Ammon's horn (tissue), 1 donor: ENCODE results near the gene SLC35F3.
"Not testable (repeated sequence)": the region's sequence is repeated elsewhere in the genome, so short reads cannot be mapped to it uniquely, and the experiment has no call there.

ENCODE experiments used
- DNase-seq: peaks from one replicate; pipeline ENCODE4 v3.0.0-alpha.2; 2016; ENCODE audit warnings: low spot score

SLC35F3 gene

DNA sequence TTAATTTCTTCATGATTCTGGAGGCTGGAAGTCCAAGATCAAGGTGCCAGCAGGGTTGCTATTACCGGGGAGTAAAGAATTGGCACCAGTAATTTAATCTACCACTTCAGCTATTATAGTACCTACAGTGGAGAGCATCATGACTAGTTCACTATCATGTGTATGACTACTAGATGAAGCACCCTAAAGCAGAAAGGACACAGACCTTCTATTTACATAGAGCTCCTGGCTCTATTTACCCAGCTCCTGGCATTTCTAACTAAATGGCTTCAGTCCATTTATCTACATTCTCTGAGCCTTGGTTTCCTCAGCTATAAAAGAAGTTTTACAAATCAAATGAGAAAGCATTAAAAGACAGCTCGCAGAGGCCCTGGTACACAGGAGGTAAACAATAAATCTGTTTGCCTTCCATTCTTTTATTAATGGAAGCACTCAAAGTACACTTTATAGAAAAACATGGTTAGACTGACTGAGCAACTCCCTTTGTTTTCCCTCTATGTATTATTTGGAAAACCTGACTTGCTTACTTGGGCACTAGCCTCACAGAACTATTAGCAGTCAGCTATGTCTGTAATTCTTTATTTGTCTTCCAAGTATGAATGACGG lies 203.0 kb downstream of the SLC35F3 start:
- DNase-seq = no peak

DNA sequence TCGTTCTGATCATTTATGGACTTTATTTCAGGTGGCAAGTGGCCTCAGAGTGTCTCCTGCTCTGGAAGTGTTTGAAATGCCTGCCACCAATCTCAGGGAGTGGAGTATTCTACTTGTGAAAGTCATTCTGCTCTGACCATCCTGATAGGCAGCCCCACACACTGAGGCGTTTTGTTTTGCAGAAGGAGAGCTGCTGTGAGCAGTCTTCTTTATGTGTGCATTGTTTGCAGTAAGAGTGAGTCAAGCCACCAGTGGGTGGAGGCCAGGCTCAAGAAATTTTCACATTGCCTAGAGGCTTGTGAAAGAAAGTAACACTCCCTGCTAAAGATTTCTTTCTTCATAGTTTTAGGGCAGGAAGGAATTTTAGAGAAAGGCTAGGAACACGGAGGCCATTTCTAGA lies 204.4 kb downstream of the SLC35F3 start:
- no peak for DNase-seq

DNA sequence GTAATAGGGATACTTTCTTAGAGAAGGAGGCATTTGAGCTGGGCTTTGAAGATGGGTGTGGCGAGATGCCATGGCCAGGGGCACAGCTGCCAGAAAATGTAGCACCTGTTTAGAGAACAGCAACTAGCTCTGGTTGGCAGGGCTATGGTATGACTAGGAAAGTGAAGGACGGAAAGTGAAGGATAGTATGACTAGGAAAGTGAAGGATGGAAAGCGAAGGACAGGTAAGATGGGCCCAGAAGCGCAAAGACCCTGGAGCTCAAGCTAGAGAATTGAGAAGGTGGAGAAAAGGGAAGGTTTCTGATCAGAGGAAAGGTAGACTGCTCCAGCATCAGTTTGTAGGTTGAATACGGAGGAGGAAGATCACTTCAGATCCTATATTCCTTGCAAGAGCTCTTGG lies 205.4 kb downstream of the SLC35F3 start:
- DNase-seq = no peak

DNA sequence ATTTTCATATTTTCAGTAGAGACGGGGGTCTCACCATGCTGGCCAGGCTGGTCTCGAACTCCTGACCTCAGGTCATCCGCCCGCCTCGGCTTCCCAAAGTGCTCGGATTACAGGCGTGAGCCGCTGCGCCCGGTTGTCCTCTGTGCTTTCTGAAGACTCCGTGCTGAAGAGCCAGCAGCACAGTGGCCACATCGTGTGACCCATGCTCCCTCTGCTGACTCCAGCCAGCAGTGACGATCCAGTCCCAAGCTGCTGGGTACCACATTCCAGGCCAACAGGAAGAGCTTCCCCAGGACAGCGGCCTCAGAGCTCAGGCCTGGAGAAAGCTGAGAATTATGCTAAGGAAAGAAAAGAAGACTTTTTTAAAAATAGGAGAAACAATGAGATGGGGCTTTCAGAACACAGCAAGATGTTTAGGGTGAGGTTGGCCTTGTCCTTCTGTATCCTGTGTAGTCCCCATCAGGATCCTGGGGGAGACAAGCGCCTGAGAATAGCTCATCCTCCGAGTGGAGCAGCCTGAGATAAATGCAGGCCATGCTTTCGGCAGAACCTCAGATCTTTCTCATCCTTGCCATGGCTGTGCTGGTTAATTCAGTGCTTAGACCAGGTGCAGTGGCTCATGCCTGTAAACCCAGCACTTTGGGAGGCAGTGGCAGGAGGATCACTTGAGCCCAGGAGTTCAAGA lies 207.1 kb downstream of the SLC35F3 start:
- peak; percentile 40 for DNase-seq

DNA sequence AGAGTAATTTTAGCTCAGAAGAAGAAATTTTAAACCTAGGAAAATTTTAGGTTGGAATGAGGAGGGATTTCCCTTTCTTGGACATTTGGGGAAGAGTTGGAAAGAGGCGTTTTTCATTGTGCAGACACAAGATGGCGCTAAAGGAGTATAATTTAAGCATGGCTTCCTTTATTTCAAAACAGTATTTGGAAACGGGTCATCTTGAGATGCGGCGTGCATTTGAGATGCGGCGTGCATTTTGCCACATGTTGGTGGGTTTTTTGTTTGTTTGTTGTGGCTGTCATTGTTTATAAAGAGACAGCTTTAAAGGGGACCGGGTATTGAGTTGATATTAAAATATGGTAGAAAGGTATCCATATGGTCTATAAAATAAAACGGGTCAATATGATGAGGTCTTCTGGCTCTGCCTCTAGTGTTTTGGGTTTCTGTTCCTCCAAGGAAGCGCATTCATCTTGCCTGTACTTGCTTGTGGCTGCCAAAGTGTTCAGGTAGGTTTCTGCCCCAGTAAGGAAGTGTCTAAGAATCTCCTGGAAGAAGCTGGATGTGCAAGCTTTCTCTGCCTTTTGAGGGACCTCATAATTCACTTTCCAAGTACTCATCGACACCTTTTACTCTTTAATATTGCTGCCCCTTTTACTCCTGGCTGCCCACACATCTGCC lies 210.3 kb downstream of the SLC35F3 start:
- peak; percentile 69 for DNase-seq

DNA sequence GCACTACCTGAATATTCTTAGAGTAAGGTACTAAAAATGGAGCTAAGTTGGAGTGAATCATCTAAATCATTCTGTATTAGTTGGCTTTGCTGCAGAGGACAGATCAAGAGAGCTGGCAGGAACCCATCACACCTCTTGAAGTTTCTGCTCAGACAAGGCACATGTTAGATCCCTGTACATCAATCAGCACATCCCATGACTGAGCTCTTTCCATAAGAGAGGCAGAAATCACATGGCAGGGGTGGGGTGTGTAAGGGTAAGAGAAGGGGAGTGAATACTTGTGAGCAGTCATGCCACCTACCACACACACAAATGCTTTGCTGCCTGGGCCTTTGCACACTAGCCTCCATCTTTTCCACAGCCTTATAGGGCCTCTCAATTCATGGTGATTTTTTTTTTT lies 214.4 kb downstream of the SLC35F3 start:
- DNase-seq = no peak

DNA sequence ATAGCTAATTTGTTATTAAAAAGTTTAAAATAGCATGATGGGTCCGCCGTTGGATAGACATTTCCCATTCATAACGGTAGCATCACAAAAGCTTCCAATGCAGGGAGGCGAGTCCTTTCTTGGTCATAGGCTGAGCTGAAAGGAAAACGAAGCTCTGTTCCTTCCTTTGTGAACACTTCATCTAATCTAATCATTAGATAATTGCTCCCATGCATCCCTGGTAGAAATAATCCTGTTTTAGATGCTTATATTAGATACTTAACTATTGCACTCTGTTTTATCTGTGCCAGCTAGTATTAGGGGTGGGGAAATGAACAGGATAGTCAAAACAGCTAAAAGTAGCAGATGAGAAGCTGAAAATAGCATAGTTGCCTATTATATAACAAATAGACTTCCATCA lies 215.0 kb downstream of the SLC35F3 start:
- DNase-seq = no peak

DNA sequence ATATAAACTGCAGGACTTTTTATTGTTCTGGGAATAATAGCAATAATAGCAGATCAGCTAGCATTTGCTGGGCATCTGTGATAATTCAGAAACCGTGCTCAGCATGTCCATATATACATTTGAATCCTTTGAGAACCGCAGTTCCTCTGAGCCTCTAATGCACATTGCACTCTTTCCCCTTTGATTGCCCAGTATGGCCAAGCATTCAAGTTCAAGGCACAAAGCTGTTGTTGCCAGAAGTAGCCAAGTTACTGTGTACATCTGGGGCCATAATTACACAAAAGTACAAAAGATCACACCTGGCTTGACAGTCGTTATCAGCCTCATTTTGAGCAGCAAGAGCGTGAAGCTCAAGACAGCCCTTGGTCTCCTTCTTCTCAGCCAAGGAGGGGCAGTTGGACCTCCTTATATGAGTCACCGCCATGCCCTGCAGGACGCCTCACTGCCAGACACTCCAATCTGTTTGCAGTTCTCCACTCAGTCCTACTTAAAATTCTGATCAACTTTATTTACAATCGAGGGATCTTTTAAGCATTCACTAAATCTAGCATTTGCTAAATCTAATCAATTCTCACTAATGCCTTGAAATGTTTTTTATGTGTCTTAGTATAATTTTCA lies 216.0 kb downstream of the SLC35F3 start:
- DNase-seq = no peak

DNA sequence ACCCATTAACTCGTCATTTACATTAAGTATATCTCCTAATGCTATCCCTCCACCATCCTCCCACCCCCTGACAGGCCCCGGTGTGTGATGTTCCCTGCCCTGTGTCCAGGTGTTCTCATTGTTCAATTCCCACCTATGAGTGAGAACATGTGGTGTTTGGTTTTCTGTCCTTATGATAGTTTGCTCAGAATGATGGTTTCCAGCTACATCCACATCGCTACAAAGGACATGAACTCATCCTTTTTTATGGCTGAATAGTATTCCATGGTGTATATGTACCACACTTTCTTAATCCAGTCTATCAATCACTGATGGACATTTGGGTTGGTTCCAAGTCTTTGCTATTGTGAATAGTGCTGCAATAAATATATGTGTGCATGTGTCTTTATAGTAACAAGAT lies 217.2 kb downstream of the SLC35F3 start:
- DNase-seq = not testable (repeated sequence)

DNA sequence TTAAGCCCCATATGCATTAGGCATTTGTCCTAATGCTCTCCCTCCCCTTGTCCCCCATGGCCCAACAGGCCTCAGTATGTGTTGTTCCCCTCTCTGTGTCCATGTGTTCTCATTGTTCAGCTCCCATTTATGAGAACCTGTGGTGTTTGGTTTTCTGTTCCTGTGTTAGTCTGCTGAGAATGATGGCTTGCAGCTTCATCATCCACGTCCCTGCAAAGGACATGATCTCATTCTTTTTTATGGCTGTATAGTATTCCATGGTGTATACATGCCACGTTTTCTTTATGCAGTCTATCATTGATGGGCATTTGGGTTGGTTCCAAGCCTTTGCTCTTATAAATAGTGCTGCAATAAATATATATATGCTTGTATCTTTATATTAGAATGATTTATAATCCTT lies 218.1 kb downstream of the SLC35F3 start:
- not testable (repeated sequence) for DNase-seq

DNA sequence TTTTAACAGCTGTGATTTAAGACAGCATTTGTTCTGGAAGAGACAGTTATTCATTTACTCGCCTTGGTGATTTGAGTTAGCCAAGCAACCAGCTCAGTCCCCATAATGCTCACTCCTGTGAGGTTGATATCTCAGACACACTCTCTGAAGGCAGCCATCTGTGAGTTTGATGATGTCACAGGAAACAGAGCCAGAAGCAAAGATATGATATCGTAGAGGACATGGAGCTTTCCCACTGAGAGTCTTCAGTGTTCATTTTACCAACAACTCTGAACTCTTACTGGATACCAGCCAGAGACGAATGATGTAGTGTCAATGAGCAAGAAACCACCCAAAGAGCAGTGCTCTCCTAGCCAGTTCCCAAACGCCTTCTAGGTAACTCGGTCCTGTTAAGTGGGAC lies 219.4 kb downstream of the SLC35F3 start:
- no peak for DNase-seq

DNA sequence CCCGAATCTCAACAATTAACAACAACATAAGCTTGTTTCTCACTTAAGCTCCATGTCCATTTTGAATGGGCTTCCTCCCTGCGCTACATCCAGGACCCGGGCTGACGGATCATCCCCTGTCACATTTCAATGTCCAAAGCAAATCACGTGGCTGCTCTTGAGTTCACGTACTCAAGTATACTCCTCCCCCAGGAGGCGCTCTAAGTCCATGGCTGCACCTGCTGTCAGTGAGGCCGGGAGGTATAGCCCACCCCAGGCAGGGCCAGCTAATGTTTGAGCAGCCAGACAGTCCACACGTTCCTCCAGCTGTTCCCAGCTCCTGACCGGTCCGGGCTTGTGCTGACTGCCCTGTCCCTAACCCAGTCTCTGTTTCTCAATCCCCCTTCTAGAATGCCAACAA lies 220.8 kb downstream of the SLC35F3 start:
- DNase-seq = no peak

DNA sequence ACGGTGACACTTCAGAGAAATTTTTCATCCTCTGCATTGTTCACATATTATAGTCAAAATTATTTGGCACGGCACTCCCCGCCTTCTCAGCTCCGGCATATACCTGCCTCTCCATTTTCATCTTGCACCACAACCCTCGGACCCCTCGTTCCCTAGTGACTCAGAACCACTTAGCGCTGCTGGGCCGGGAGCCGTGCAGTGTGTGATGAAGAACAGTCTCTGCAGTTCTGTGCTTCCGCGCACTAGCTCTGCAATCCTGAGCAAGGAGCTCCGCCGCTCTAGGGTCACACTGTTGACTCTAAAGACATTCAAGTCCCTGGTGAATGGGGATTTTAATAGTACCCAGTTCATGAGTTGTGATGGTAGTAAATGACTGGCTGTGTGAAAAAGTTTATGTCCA lies 221.2 kb downstream of the SLC35F3 start:
- no peak for DNase-seq

DNA sequence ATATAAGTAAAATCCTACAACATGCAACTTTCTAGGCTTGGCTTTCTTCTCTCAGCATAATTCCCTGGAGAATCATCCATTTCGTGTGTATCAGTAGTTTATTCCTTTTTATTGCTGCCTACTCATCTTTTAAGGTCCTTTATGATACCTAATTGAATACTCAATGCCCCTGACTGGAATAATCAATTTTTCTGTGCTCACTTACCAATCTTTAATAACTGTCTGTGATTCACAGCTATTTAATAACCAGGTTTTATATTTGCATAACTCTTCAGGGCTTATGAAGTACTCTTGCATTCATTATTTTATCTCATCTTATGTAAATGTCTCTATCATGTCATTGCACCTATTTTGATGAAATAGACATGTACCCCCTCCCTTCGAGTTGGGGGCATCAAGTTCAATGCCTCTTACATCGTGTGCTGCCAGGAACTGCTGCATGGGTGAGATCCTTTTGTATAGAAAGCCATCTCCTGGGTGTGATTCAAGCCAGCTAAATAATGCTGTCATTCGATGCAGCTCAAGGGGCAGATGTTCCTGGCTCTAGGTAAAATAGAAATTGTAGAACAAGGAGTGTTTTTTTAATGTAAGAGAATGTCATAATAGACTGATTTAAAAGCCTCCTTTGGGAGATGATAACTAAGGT lies 222.7 kb downstream of the SLC35F3 start:
- DNase-seq = no peak

DNA sequence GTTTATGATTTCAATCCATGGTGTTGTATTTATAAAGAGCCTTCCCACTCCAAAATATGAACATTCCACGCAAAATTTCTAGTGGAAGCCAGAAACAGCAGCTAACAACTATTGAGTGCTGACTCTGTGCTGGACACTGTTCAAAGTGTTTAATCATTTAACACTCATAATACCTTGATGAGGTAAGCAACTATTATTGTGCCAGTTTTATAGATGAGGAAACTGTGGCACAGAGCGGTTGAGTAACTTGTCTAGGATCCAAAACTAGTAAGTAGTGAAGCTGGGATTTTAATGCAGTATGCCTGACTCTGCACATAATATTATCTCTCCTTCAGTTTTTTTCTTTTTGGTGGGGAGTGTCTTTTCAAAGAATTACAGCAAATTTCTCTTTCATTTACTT lies 228.3 kb downstream of the SLC35F3 start:
- no peak for DNase-seq

DNA sequence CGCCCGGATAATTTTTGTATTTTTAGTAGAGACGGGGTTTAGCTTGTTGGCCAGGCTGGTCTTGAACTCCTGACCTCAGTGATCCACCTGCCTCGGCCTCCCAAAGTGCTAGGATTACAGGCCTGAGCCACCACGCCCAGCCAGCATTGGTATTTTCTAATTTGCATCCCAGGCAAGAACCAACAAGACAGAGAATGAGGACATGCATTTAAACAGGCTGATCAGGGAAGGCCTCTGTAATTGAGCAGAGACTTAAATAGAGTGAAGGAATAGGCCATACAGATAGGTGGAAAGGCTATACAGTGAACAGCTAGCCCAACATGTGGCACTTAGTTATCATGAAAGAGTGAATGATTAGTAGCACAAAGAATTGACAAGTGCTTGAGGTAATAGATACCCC lies 230.4 kb downstream of the SLC35F3 start:
- no peak for DNase-seq

DNA sequence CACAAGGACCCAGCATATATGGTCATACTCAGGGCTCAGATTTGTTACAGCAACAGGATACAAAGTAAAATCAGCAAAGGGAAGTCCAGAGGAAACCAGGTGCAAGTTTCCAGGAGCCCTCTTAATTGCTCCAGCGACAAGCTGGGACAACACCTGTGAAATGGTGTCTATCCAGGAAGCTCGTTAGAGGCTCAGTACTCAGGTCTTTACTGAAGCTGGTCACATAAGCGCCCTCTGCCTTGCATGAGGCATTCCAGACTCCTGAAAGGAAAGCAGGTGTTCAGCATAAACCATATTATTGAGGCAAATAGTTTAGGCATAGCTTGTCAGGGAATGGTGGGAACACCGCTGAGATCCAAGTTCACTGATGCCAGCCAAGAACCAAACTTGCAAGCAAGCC lies 231.0 kb downstream of the SLC35F3 start:
- no peak for DNase-seq

DNA sequence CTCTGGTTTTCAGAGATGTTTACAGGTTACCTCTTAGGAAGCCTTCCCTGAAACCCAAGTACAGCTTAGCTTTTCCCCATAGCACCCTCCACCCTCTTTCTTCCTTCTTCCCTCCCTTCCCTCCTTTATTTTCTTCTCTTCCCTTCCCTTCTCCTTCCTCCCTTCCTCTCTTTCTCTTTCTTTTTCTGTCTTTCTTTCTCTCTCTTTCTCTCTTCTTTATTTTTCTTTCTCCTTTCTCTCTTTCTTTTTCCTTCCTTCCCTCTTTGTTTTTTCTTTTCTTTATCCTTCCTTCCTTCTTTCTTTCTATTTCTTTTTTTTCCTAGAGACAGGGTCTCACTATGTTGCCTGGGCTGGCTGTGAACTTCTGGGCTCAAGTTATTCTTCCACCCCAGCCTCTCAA lies 231.6 kb downstream of the SLC35F3 start:
- DNase-seq = no peak

DNA sequence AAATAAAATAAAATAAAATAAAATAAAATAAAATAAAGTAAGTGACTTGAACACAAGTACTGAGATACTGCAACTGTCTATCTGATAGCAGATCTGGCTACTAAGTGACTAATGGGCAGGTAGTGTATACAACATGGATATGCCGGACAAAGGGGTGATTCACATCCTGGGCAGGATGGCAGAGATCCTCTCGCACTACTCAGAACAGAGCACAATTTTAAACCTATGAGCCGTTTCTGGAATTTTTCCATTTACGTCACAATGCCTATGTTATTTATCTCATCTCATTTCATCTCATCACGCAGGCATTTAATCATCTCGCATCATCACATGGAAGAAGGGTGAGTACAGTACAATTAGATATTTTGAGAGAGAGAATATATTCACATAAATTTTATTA lies 235.5 kb downstream of the SLC35F3 start:
- no peak for DNase-seq

DNA sequence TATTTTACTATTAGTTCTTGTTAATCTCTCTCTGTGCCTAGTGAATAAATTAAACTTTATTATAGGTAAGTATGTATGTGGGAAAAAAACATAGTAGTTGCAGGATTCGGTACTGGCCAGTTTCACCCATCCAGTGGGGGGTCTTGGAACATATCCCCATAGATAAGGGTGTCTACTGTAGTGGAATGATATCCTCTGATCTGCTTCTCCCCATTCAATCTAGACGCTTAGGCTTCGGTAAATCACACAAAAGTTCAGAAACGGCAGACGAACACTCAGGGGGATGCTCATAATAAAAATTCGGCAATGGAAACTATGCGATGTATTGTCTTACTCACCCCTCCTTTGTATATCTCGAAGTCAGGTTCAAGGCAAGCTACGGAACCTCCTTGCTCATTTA lies 235.9 kb downstream of the SLC35F3 start:
- DNase-seq = no peak

DNA sequence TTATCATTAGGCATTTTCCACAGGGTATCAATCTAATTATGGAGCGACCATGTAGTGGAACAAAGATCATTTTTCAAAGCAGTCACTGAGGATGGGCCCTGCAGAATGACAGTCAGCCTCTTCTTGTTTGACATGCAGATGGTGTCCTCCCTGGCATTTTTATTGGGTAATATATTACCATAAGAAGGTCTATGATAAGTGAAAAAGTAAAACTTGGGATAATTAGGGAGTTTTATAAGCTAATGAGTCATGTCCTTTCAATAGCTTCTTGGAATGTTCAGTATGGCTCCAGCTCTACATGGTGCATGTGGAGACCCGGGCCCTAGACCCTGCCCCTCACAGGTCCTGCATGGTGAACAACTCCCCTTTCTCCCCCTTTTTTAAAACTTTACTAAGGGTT lies 236.5 kb downstream of the SLC35F3 start:
- no peak for DNase-seq

DNA sequence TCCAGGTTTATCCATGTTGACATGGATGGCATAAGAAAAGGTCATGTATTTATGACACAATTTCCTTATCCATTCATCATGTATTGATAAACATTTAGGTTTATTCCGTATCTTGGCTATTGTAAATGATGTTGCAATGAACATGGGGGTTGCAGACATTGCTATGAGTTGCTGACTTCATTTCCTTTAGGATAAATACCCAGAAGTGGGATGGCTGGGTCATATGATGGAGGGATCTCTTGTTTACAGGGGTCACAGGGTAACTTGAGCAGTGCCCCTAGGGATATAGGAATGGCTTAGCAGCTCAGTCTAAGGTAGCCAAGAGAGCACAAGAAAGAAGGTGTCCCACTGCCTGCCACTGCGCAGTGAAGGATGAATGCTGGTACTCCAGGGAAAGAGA lies 239.2 kb downstream of the SLC35F3 start:
- DNase-seq = no peak

DNA sequence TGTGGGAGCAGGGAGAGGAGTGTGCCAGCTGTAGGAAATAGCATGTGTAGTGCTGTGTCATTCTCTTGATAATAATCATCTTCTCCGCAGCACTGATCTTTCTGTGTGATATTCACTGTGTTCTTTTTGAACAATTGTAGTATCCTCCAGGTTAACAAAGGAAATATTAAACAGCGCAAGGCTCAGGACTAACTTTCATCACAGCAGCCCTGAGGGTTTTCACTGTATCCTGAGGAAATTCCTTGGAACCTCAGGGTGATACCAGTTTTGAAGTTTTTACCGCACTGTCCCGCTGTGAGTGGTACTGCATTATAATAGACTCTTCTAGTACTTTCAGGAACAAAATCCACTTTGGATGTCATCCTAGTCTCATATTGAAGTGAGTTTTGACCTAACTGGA lies 240.4 kb downstream of the SLC35F3 start:
- DNase-seq = no peak
